HG02885 (cell line): ENCODE results near the gene THSD4.
"Not testable (repeated sequence)": the region's sequence is repeated elsewhere in the genome, so short reads cannot be mapped to it uniquely, and the experiment has no call there.

Source experiments
- ATAC-seq: cut with Tn5 transposase; IDR thresholded peaks from one replicate; pipeline ENCODE4 v1.9.1; 2021; ENCODE audit warnings: mild to moderate bottlenecking; ENCODE audit not compliant: unreplicated experiment, poor library complexity

Gene THSD4

GRCh38 chr15:71433402-71433801 is 318.1 kb downstream of the THSD4 start:
- no peak for ATAC-seq

GRCh38 chr15:71434774-71435173 is 319.5 kb downstream of the THSD4 start:
- no peak for ATAC-seq

GRCh38 chr15:71435552-71435951 is 320.3 kb downstream of the THSD4 start:
- ATAC-seq, result no peak

DNA sequence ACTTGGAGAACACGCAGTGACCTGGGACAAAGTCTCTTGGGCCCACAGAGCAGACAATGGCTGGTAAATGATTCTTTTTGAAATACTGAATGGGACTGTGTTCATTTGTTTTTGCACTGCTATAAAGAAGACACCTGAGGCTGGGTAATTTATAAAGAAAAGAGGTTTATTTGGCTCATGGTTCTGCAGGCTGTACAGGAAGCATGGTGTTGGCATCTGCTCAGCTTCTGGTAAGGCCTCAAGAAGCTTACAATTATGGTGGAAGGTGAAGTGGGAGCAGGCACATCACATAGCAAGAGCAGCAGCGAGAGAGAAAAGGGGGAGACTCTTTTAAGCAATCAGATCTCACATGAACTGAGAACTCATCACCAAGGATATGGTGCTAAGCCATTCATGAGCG is 321.6 kb downstream of the THSD4 start:
- no peak for ATAC-seq

GRCh38 chr15:71437404-71437803 is 322.1 kb downstream of the THSD4 start:
- no peak for ATAC-seq

GRCh38 chr15:71437919-71438318 is 322.6 kb downstream of the THSD4 start:
- ATAC-seq, result no peak

DNA sequence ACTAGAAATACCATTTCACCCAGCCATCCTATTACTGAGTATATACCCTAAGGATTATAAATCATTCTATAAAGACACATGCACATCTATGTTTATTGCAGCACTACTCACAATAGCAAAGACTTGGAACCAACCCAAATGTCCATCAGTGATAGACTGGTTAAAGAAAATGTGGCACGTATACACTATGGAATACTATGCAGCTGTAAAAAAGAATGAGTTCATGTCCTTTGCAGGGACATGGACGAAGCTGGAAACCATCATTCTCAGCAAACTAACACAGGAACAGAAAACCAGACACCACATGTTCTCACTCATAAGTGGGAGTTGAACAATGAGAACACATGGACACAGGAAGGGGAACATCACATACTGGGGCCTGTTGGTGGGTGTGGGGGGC is 324.2 kb downstream of the THSD4 start:
- ATAC-seq, result not testable (repeated sequence)

DNA sequence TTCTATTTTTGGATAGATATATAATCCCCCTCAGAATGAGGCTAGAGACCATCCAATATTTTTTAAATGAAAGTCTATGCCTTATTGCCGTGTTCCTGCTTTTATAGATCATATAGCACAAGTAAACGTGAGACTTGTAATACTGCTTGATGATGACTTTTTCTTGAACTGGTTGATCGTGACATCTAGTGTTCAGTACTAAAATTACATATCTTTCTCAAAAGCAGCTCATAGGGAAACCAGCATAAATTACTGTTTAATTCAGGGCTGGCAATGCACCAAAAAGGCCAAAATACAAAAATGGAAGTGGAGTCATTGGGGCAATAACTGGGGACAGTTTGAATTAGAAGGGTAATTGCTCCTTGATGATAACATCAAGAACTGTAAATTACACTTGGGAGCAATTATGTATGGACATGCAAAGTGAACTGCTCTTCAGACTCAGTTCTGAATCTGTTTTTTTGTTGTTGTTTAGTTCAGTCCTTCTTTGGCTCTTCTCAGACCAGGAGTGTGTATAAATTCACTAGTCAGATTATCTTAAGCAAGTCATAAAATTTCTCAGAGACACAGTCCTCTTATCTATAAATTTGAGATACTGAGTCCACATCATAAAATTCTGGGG is 325.3 kb downstream of the THSD4 start:
- no peak for ATAC-seq

- no peak for ATAC-seq
Observed at GRCh38 chr15:71443538-71443937, 328.3 kb downstream of the THSD4 start.

- ATAC-seq, result no peak
Observed at GRCh38 chr15:71444032-71444810, 328.9 kb downstream of the THSD4 start.

DNA sequence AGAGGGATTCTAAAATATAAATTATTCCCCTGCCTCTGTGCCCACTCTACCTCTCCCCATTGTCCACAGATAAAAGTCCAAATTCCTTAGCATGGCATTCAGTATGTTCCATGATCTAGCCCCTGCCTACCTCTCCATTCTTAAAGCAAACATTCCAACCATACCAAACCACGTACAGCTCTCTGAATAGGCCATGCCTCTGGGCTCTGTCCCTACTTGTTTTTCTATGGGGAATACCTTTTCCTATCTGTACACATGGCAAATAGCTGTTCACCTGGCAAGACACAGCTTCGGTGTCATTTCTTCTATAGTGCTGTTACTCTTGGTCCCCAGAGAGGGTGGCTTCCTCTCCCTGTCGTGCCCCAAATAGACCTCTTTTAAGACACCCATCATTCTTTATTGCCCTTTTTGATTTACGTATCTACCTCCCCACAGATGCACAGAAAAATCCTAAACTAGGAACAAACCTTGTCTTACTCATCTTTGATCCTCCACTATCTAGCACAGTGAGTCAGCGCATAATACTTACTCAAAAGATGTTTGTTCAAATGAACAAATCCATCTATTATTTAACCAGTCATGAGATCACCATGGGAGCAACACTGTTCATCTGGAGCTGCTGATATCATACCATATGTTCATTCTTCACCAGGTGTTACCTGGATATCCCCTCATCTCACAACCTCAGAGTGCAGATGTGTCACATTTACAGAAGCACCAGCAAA is 329.8 kb downstream of the THSD4 start:
- ATAC-seq, result no peak

GRCh38 chr15:71447328-71448250 is 332.3 kb downstream of the THSD4 start:
- no peak for ATAC-seq

DNA sequence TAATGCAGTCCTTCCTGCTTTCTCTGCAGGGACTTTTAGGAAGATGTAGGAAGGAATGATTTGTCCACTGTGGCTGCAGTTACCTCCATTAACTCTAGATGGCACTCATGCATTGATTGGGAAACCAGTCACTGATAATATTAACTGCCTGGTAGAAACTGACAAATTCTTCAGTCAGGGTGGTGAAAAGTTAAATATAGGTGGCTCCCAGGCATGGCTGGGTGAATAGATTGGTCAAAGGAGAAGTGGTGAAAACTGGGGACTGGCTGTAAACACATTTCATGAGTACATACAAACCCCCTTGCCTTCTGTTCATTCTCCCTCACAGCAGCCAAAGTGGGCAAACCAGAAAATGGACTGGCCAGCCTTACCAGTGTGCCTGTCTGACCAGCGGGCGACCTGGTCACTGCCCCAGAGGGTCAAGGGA is 333.4 kb downstream of the THSD4 start:
- ATAC-seq, result no peak

DNA sequence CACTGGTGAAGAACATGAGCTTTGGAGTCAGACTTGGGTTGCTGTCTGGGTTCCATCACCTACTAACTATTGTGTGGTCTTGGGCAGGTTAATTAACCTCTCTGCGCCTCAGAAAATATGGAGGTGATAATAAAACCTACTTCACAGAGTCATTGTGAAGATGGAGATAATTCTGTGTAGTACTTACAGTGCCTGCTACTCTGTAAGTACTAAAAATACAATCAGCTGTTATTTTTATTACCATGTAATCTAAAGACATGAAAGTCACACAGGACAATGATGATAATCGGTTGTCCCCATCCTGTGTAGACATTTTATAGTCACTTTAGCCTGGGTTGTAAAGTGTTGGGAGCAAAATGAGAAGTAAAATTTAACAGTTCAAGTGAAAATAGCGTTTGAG is 334.1 kb downstream of the THSD4 start:
- ATAC-seq, result no peak

DNA sequence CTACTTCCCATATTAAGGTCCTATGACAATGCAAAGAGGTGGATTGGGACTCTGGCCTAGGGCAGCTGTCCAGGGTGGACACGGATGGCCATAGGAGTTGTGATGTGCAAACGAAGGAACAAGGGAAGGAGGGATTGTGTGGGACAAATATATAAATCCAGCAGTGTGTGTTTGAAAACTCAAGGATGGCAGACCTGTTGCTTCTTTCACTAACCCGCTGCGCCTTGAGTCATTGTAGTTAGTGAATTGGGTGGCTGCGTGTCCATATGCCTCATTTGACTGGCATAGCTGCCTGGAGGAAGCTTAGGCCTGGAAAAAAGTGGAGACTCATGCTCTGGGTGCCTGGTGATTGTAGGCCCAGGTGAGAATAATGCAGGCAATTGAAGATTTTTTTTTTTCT is 334.7 kb downstream of the THSD4 start:
- ATAC-seq, result no peak

- ATAC-seq, result no peak
Observed at GRCh38 chr15:71451130-71451529, 335.9 kb downstream of the THSD4 start.

DNA sequence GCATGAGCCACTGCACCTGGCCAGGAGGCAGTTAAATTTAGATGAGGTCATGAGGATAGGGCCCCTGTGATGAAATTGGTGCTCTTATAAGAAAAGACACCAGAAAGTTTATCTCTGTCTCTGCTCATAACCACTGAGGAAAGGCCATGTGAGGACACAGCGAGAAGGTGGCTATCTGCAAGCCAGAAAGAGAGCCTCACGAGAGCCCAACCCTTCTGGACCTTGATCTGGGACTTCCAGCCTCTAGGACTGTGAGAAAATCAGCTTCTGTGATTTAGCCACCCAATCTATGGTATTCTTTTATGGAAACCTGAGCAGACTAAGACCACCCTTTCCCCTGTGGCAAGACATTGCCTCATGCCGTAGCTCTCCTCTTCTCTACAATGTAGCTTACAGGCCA is 337.6 kb downstream of the THSD4 start:
- no peak for ATAC-seq

DNA sequence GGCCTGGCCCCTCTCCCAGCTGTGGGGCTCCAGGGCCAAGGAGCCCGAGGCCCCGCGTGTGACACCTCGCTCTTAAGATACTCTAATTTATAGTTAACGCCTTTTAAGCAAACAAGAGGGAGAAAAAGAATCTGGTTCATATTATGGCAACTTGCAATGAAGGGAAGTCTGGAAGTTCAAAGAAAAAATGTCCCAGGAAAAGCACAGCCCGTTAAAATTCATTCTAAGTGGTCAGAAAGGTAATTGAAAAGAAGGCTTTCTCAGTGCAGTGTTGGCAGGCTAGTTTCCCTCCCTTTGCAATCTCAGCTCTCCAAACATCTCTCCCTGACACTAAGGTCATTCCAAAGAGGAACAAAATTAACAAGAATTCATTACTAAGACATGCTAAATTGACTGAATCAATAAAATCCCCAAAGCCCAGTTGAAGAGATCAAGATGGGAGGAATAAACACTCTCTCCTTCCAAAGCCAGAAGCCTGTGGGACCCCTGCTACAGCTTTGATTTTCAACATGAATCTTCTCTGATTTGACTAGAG is 339.3 kb downstream of the THSD4 start:
- ATAC-seq, result no peak

GRCh38 chr15:71455107-71455506 is 339.8 kb downstream of the THSD4 start:
- ATAC-seq, result no peak

DNA sequence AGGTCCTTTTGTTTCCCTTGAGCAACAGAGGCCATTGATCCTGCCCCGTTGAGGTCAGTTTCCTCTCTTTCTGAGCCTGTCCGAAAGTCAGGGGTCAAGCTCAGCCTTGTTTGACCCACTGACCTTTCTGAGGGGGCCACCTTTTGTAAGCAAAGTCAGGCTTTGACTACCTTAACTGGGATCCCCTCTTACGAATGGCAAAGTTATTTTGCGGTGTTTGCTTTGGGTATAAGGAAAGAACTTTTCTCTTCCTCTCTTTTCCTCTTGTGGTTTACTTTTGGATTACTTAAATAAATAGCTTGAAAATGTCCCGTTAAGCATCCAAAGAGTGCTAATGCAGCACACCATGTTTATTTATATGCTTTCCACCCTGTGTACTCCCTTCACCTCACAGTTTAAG is 340.6 kb downstream of the THSD4 start:
- no peak for ATAC-seq
